Measurements from ENCODE around the gene ZWILCH.

ZWILCH gene

DNA sequence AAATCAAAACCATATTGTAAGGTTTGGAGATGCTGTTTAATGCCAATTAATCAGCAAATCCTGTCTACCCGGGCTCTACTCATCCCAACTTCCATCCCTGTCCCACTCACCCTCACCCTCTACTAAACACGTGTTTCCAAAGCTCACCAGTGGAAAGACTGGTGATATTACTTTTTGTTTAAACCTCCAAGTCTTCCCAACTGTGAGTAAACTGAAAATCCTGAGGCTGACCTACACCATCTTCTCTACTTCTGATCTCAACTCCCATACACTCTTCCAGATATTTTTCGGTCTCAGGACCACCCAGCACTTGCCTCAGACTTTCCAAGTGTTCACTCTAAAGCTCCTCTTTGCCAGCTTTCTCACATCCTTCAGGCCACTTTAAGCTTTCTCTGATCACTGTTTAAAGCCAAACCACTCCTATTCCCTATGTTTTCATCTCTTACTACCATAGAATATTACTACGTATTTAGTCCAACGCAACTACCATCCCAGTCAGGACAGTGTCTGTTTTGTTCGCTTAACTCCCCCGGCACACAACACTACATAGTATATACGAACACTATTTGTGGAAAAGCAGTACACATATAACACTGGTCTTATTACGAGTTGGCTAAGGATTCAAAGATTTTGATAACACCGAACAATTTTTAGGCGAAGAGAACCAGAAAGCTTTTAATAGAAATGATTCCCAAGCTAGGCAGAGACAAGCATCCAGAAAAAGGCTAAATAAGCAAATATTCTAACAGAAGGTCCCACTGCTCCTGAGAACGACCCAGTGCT is 1.2 kb upstream of the ZWILCH start:
- no peak for TF ChIP-seq CTCF (conservative IDR thresholded peaks at IDR 0.05)

DNA sequence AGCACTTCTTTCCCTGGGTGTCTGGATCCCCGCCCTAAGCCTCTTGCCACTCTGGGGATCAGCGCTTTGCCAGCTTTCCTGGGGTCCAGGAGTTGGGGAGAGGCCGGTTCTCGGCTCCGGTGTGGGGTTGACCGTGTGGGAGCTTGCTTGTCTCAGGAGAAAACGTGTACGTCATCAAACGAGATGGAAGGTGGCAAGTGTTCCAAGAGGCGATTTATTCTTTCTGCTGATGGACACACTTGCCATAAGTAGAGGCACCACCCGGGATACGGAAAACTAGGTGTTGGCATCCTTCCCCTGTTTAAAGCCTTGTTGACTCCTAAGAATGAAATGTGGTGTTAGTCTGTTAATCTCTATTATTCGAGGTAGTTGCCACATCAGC is 295 bp downstream of the ZWILCH start:
- peak overlapping the region; percentile 98 for H3K27ac ChIP-seq
- TF ChIP-seq CTCF (conservative IDR thresholded peaks at IDR 0.05): no peak

More for the DNA sequence above, 1.2 kb upstream of the ZWILCH start:
- H3K27ac ChIP-seq: peak overlapping the region; percentile 98

DNA sequence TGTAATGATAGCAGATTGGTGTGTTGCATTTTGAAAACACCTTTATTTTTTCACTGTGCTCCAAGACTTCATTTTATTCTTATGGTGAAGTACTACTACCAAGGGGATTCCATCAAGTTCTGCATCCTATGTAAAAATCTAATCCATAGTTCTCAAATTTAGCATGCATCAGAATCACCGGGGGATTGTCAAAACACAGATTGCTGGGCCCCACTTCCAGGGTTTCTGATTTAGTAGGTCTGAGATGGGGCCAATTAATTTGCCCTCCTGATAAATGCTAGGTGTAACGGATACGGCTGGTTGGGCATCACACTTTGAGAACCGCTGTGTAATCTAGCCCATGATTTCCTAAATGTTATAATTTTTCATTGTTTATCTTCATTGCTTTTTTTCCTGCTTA is 692 bp downstream of the ZWILCH start:
- H3K27ac ChIP-seq: peak overlapping the region; percentile 98
- TF ChIP-seq CTCF (conservative IDR thresholded peaks at IDR 0.05): no peak

- no peak overlapping the region for H3K27ac ChIP-seq
- TF ChIP-seq CTCF (conservative IDR thresholded peaks at IDR 0.05): no peak
Observed at GRCh38 chr15:66508293-66508883, 3.3 kb downstream of the ZWILCH start.

GRCh38 chr15:66514586-66514985 is 9.5 kb downstream of the ZWILCH start:
- no peak for TF ChIP-seq CTCF (conservative IDR thresholded peaks at IDR 0.05)
- no peak overlapping the region for H3K27ac ChIP-seq

GRCh38 chr15:66515901-66516322 is 10.8 kb downstream of the ZWILCH start:
- no peak for TF ChIP-seq CTCF (conservative IDR thresholded peaks at IDR 0.05)
- no peak overlapping the region for H3K27ac ChIP-seq

- H3K27ac ChIP-seq: no peak overlapping the region
- no peak for TF ChIP-seq CTCF (conservative IDR thresholded peaks at IDR 0.05)
Observed at GRCh38 chr15:66523926-66524325, 18.8 kb downstream of the ZWILCH start.
